IMR-90 (cell line): Measurements from ENCODE around the gene GINS3. TPM values are rescaled to one million over a fixed set of nuclear protein-coding genes. Genes with fewer than 3 reads are reported as not detected.

Experiments
- ATAC-seq: fragments of 200-7000 bp; cut with Tn5 transposase; 2 replicates; pipeline ENCODE4 v1.9.1; 2020; ENCODE audit warnings: low read depth, mild to moderate bottlenecking, moderate library complexity
- BruUV-seq: library from RNA; stranded (reverse); fragments of 400-500 nt; replicated peaks from 2 replicates; lab custom pipeline; 2021; lab: Mats Ljungman, UMichigan
- CTCF ChIA-PET: fragments of 300-600 bp; formaldehyde crosslinking; extraction: SDS; loops from one replicate; lab custom pipeline; 2021; ENCODE audit warnings: antibody characterized with exemption; lab: Yijun Ruan, JAX
- POLR2A ChIA-PET: fragments of 300-600 bp; sonication (Branson Sonifier 250); formaldehyde crosslinking; loops from one replicate; lab custom pipeline; 2022; ENCODE audit warnings: antibody characterized with exemption; ENCODE audit not compliant: unreplicated experiment; lab: Charles Lee
- DNase-seq: peaks from one replicate; pipeline ENCODE4 v3.0.0; 2013
- H2AFZ ChIP-seq: replicated peaks from 2 replicates; pipeline ENCODE3; 2013; ENCODE audit warnings: low read length, mild to moderate bottlenecking; ENCODE audit not compliant: poor library complexity
- H2AK5ac ChIP-seq: 2 replicates; pipeline ENCODE4 v1.6.1; 2013; ENCODE audit warnings: low read depth, low read length, inconsistent platforms
- H2AK9ac ChIP-seq: replicated peaks from 2 replicates; pipeline ENCODE3; 2013; ENCODE audit warnings: mild to moderate bottlenecking, low read depth, low read length, moderate library complexity; ENCODE audit not compliant: poor library complexity
- H2BK120ac ChIP-seq: 2 replicates; pipeline ENCODE4 v1.6.1; 2013; ENCODE audit warnings: low read depth, low read length, inconsistent platforms
- H2BK15ac ChIP-seq: 3 replicates; pipeline ENCODE4 v1.6.1; 2013; ENCODE audit warnings: low read depth, low read length, inconsistent platforms
- H2BK20ac ChIP-seq: 2 replicates; pipeline ENCODE4 v1.6.1; 2013; ENCODE audit warnings: low read depth, mild to moderate bottlenecking, inconsistent platforms, low read length, moderate library complexity
- H2BK5ac ChIP-seq: 2 replicates; pipeline ENCODE4 v1.6.1; 2013; ENCODE audit warnings: mild to moderate bottlenecking, low read depth, low read length, inconsistent platforms; ENCODE audit not compliant: poor library complexity, severe bottlenecking
- H3K14ac ChIP-seq: replicated peaks from 2 replicates; pipeline ENCODE4 v1.6.1; 2013; ENCODE audit warnings: low read depth, low read length, inconsistent platforms
- H3K18ac ChIP-seq: 2 replicates; pipeline ENCODE4 v1.6.1; 2013; ENCODE audit warnings: low read depth, low read length, control low read depth
- H3K23ac ChIP-seq: 2 replicates; pipeline ENCODE4 v1.6.1; 2013; ENCODE audit warnings: low read depth, low read length, inconsistent platforms
- H3K27ac ChIP-seq: 2 replicates; pipeline ENCODE4 v1.5.1; 2013; ENCODE audit warnings: mild to moderate bottlenecking, control low read depth, low read length; ENCODE audit not compliant: insufficient read depth
- H3K27me3 ChIP-seq: 2 replicates; pipeline ENCODE4 v1.6.1; 2013; ENCODE audit warnings: low read length; ENCODE audit not compliant: control insufficient read depth, insufficient read depth
- H3K36me3 ChIP-seq: 2 replicates; pipeline ENCODE4 v1.6.1; 2013; ENCODE audit warnings: low read length, mixed read lengths; ENCODE audit not compliant: control insufficient read depth, insufficient read depth
- H3K4ac ChIP-seq: 2 replicates; pipeline ENCODE4 v1.6.1; 2013; ENCODE audit warnings: low read depth, low read length, inconsistent platforms
- H3K4me1 ChIP-seq: 2 replicates; pipeline ENCODE4 v1.6.1; 2013; ENCODE audit warnings: low read length, mixed read lengths; ENCODE audit not compliant: control insufficient read depth, insufficient read depth
- H3K4me2 ChIP-seq: 2 replicates; pipeline ENCODE4 v1.6.1; 2013; ENCODE audit warnings: low read depth, mild to moderate bottlenecking, control low read depth, low read length, moderate library complexity
- H3K4me3 ChIP-seq: 2 replicates; pipeline ENCODE4 v1.5.1; 2013; ENCODE audit warnings: low read depth, mild to moderate bottlenecking, control low read depth, low read length, moderate library complexity; ENCODE audit not compliant: insufficient read depth
- H3K56ac ChIP-seq: 2 replicates; pipeline ENCODE4 v1.6.1; 2013; ENCODE audit warnings: low read length, inconsistent platforms; ENCODE audit not compliant: insufficient read depth; ENCODE audit errors: extremely low read depth
- H3K79me1 ChIP-seq, 2 experiments: 2 replicates each; pipeline ENCODE4 v1.6.1; 2013; ENCODE audit warnings: low read length in 2 of 2, inconsistent platforms in 1 of 2, low read depth in 1 of 2
- H3K9ac ChIP-seq: 2 replicates; pipeline ENCODE4 v1.6.1; 2013; ENCODE audit warnings: low read depth, low read length, control low read depth
- H3K9me1 ChIP-seq: 2 replicates; pipeline ENCODE4 v1.6.1; 2013; ENCODE audit warnings: low read length, inconsistent platforms; ENCODE audit not compliant: insufficient read depth
- H3K9me3 ChIP-seq: 2 replicates; pipeline ENCODE4 v1.6.1; 2013; ENCODE audit warnings: low read length; ENCODE audit not compliant: control insufficient read depth, insufficient read depth
- H4K20me1 ChIP-seq: 2 replicates; pipeline ENCODE4 v1.6.1; 2013; ENCODE audit warnings: low read length, inconsistent platforms; ENCODE audit not compliant: insufficient read depth
- H4K5ac ChIP-seq: 2 replicates; pipeline ENCODE4 v1.6.1; 2013; ENCODE audit warnings: mild to moderate bottlenecking, low read depth, low read length, control low read depth
- H4K8ac ChIP-seq, 2 experiments: 2 replicates each; pipeline ENCODE4 v1.6.1; 2013; ENCODE audit warnings: low read depth in 2 of 2, low read length in 2 of 2, control low read depth in 1 of 2, inconsistent platforms in 1 of 2
- H4K91ac ChIP-seq: 2 replicates; pipeline ENCODE4 v1.6.1; 2013; ENCODE audit warnings: low read depth, low read length, inconsistent platforms; ENCODE audit not compliant: insufficient read depth
- CEBPB ChIP-seq: IDR thresholded peaks from 2 replicates; pipeline ENCODE4 v1.6.1; 2012; ENCODE audit warnings: low read depth, low read length, improper control_type of control experiment
- ELK1 ChIP-seq: fragments of 150-350 bp; IDR thresholded peaks from 2 replicates; pipeline ENCODE4 v1.6.1; 2016; ENCODE audit warnings: low read depth, mild to moderate bottlenecking, low read length, moderate library complexity, borderline replicate concordance
- FOS ChIP-seq: fragments of 150-350 bp; IDR thresholded peaks from 2 replicates; pipeline ENCODE4 v1.6.1; 2016; ENCODE audit warnings: low read depth, low read length
- MAZ ChIP-seq: IDR thresholded peaks from 2 replicates; pipeline ENCODE4 v1.6.1; 2012; ENCODE audit warnings: low read depth, mild to moderate bottlenecking, low read length, improper control_type of control experiment, moderate library complexity, borderline replicate concordance
- NFE2L2 ChIP-seq: fragments of 150-350 bp; IDR thresholded peaks from 2 replicates; pipeline ENCODE4 v1.6.1; 2016; ENCODE audit warnings: low read depth, mild to moderate bottlenecking, low read length
- POLR2A ChIP-seq: IDR thresholded peaks from 2 replicates; pipeline ENCODE4 v1.6.1; 2012; ENCODE audit warnings: mild to moderate bottlenecking, low read depth, low read length
- RAD21 ChIP-seq: IDR thresholded peaks from 2 replicates; pipeline ENCODE4 v1.6.1; 2012; ENCODE audit warnings: low read length, improper control_type of control experiment
- RFX5 ChIP-seq: IDR thresholded peaks from 2 replicates; pipeline ENCODE4 v1.8.0; 2012; ENCODE audit warnings: low read depth, mild to moderate bottlenecking, low read length, moderate library complexity
- WGBS, 2 experiments: methylation state at CpG; one replicate each; pipeline versions ENCODE4 v1.1.5 to v1.1.7; 2013; ENCODE audit warnings: missing lambda C conversion rate in 2 of 2; ENCODE audit not compliant: insufficient read length in 1 of 2; ENCODE audit errors: extremely low coverage in 2 of 2; 5-methylcytosine and 5-hydroxymethylcytosine counted together
- dilution Hi-C: fragments of 300-500 bp; cut with HindIII; formaldehyde crosslinking; loops from one replicate; pipeline ENCODE4 v1.14.3; 2018; ENCODE audit warnings: low sequenced_read_pairs; ENCODE audit not compliant: unreplicated experiment
- in situ Hi-C: fragments of 300-500 bp; cut with MboI; formaldehyde crosslinking; loops from 3 replicates; pipeline ENCODE4 v1.14.3; 2019; ENCODE audit warnings: low sequenced_read_pairs, inconsistent platforms, mixed read lengths
- intact Hi-C: fragments of 100-400 bp; cut with micrococcal nuclease; formaldehyde crosslinking; loops from 2 replicates; pipeline ENCODE4 v1.10.0; 2022
- polyA plus RNA-seq, 3 experiments: library from polyadenylated mRNA; depleted of rRNA; stranded (reverse); fragments of >200 nt; gene quantifications; 2 replicates each; pipeline ENCODE4 v1.2.3, GENCODE V29; 2012; ENCODE audit warnings: low replicate concordance in 1 of 3
- total RNA-seq: library from RNA; depleted of rRNA; stranded (reverse); fragments of >200 nt; gene quantifications from 2 replicates; pipeline ENCODE4 v1.2.3, GENCODE V29; 2012

Gene GINS3
- total and polyA plus RNA-seq, 2 of the 4 experiments (the other 2 are of a cell fraction) = 5.2 to 5.4 TPM

GRCh38 chr16:58379736-58380135 lies 12.5 kb upstream of the GINS3 start:
- no TSS peak for BruUV-seq
- no peaks in the 10 kb centered on the region for H3K4me1 ChIP-seq
- in situ Hi-C loops = no loop called here
- no peak overlapping the region for H4K5ac ChIP-seq
- no peak overlapping the region for H3K18ac ChIP-seq
- CTCF ChIA-PET = no interaction called here
- H2BK15ac ChIP-seq = no peak overlapping the region
- H2BK5ac ChIP-seq = no peak overlapping the region
- no peak overlapping the region for H2AFZ ChIP-seq
- no peak overlapping the region for H4K8ac ChIP-seq
- peaks cover 3% of the 10 kb centered on the region; the same call in 1 of the 2 replicates for H3K27me3 ChIP-seq
- no peak overlapping the region for H3K56ac ChIP-seq
- H3K27ac ChIP-seq = no peak overlapping the region
- no peaks in the 10 kb centered on the region for H3K79me1 ChIP-seq
- no peaks in the 10 kb centered on the region for H3K9me3 ChIP-seq
- TF ChIP-seq POLR2A = no peak
- no peak for TF ChIP-seq NFE2L2
- TF ChIP-seq RFX5 = no peak
- no peak for TF ChIP-seq CEBPB
- TF ChIP-seq RAD21 = no peak
- TF ChIP-seq MAZ = no peak
- no peak for TF ChIP-seq FOS
- no peak for TF ChIP-seq ELK1
- no peak overlapping the region for H2AK5ac ChIP-seq
- H3K9ac ChIP-seq = no peak overlapping the region
- H4K20me1 ChIP-seq = no peaks in the 10 kb centered on the region
- H2BK120ac ChIP-seq = no peak overlapping the region
- no peak overlapping the region for H3K14ac ChIP-seq
- H4K91ac ChIP-seq = no peak overlapping the region
- no peak overlapping the region for H3K4me2 ChIP-seq
- no peak overlapping the region for H2BK20ac ChIP-seq
- WGBS, 2 experiments = 100% methylated on average over 1 of the region's 4 CpGs; no CpG with 5 or more reads in 1 of the 2 experiments
- no peak overlapping the region for H2AK9ac ChIP-seq
- no peak overlapping the region for H3K23ac ChIP-seq
- DNase-seq = no peak
- POLR2A ChIA-PET = no interaction called here
- H3K4ac ChIP-seq = no peak overlapping the region
- no peaks in the 10 kb centered on the region for H3K36me3 ChIP-seq
- no peak for ATAC-seq
- dilution Hi-C loops = no loop called here
- H3K9me1 ChIP-seq = no peaks in the 10 kb centered on the region
- intact Hi-C loops = no loop called here
- no peak overlapping the region for H3K4me3 ChIP-seq
